H1 (cell line): Measurements from ENCODE around the gene ASPA. TPM values are rescaled to one million over a fixed set of nuclear protein-coding genes. Genes with fewer than 3 reads are reported as not detected.

Experiments used
- KDM5A ChIP-seq: fragments of 200-600 bp; IDR thresholded peaks from 2 replicates; pipeline ENCODE4 v1.7.1; 2012; ENCODE audit warnings: mild to moderate bottlenecking, low read length, inconsistent platforms, mixed read lengths
- SP4 ChIP-seq: IDR thresholded peaks from 2 replicates; pipeline ENCODE4 v1.6.1; 2012; ENCODE audit warnings: low read length, inconsistent platforms
- polyA plus RNA-seq, 7 experiments: library from polyadenylated mRNA; depleted of rRNA in 3 of 7; stranded (reverse) in 5 of 7; unstranded in 2 of 7; fragments of >200 nt in 5 of 7; fragments of 200-250 nt in 2 of 7; gene quantifications; 1 replicate in 5 of 7; 2 replicates in 1 of 7; 4 replicates in 1 of 7; pipeline versions ENCODE4 v1.2.1 to v1.2.3, GENCODE V29; 2011 to 2013; ENCODE audit warnings: missing spikeins in 2 of 7, mixed read lengths in 2 of 7
- total RNA-seq: library from RNA; stranded (reverse); fragmentation: NEBNext Ultra II Directional; extraction: Animal tissue kit (Norgen Biotek cat#: 25700); gene quantifications from 2 replicates; pipeline ENCODE4 v1.2.1, GENCODE V29; 2021
- TF ChIP-seq, protein P1 (sequence below), 3 experiments: IDR thresholded peaks; 1 replicate in 2 of 3; 2 replicates in 1 of 3; pipeline versions ENCODE4 v1.5.1 to v1.6.1; 2011; ENCODE audit warnings: low read length in 3 of 3, mild to moderate bottlenecking in 3 of 3, inconsistent platforms in 2 of 3, low read depth in 1 of 3, moderate library complexity in 1 of 3; ENCODE audit not compliant: insufficient read depth in 1 of 3; ENCODE audit errors: control extremely low read depth in 1 of 3

The ASPA gene
- total and polyA plus RNA-seq, 2 of the 8 experiments (the other 6 are each of a cell fraction or from before 2014, with no cell fraction given) = 0.03 TPM; not detected in 1

GRCh38 chr17:3505008-3505407 lies 29.2 kb downstream of the ASPA start (continued):
- TF ChIP-seq KDM5A (no peak), SP4 (no peak)
- TF ChIP-seq, protein P1, sequence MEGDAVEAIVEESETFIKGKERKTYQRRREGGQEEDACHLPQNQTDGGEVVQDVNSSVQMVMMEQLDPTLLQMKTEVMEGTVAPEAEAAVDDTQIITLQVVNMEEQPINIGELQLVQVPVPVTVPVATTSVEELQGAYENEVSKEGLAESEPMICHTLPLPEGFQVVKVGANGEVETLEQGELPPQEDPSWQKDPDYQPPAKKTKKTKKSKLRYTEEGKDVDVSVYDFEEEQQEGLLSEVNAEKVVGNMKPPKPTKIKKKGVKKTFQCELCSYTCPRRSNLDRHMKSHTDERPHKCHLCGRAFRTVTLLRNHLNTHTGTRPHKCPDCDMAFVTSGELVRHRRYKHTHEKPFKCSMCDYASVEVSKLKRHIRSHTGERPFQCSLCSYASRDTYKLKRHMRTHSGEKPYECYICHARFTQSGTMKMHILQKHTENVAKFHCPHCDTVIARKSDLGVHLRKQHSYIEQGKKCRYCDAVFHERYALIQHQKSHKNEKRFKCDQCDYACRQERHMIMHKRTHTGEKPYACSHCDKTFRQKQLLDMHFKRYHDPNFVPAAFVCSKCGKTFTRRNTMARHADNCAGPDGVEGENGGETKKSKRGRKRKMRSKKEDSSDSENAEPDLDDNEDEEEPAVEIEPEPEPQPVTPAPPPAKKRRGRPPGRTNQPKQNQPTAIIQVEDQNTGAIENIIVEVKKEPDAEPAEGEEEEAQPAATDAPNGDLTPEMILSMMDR (IDR thresholded peaks at IDR 0.05; ENCODE audit: control extremely low read depth in 1 of 3, insufficient read depth in 1 of 3, low read depth in 1 of 3, low read length in 3 of 3) = no peak
